ENCODE measurements around the gene GLT1D1.

GLT1D1 gene

DNA sequence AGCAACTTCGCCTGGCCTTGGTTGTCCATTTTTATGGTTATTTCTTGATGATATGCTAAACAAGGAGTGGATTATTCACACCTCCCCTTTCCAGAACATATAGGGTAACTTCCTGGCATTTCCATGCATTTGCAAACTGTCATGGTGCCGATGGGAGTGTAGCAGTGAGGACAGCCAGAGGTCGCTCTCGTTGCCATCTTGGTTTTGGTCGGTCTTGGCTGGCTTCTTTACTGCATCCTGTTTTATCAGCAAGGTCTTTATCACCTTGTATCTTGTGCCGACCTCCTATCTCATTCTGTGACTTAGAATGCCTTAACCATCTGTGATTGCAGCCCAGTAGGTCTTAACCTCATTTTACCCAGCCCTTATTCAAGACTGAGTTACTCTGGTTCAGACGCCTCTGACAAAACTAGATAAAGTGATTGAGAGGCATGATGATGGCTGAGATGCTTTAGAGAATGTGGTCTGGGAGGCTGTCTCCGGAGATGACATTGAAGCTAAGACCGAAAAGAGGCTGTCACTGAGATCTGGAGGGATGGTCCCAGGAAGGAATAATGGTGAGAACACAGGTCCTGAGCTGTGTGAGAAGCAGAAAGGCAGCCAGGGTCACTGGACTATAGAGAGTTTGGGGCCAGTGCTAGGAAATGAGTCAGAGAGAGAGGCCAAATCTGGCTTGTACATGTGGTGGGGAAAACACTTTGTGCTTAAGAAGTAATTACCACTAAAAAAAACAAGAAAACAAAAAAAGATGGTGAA lies 2.9 kb downstream of the GLT1D1 start:
- DNase-seq = peak in 1 of 3 donors; percentile 19

- DNase-seq = no peak
Observed at GRCh38 chr12:128856791-128857078, 3.5 kb downstream of the GLT1D1 start.

- peak; percentile 76 to 82 (median 82) for DNase-seq
Observed at GRCh38 chr12:128857133-128857763, 4.0 kb downstream of the GLT1D1 start.

DNA sequence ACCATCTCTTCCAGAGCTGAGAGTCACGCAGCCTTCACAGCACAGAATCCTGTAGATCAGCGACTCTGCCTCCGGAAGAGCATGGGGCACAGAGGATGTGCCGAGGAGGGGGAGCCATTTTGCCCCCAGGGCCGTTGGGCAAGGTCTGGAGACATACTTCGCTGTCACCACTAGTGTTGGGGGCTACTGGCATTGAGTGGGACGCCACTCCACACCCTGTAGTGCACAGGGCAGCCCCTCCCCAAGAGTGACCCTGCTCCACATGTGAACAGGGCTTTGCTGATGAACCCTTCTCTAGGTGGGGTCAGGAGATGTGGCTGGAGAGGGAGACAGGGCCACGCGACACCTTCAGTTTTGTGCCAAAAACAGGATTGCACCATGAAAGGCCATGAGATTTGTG lies 6.0 kb downstream of the GLT1D1 start:
- DNase-seq = no peak

DNA sequence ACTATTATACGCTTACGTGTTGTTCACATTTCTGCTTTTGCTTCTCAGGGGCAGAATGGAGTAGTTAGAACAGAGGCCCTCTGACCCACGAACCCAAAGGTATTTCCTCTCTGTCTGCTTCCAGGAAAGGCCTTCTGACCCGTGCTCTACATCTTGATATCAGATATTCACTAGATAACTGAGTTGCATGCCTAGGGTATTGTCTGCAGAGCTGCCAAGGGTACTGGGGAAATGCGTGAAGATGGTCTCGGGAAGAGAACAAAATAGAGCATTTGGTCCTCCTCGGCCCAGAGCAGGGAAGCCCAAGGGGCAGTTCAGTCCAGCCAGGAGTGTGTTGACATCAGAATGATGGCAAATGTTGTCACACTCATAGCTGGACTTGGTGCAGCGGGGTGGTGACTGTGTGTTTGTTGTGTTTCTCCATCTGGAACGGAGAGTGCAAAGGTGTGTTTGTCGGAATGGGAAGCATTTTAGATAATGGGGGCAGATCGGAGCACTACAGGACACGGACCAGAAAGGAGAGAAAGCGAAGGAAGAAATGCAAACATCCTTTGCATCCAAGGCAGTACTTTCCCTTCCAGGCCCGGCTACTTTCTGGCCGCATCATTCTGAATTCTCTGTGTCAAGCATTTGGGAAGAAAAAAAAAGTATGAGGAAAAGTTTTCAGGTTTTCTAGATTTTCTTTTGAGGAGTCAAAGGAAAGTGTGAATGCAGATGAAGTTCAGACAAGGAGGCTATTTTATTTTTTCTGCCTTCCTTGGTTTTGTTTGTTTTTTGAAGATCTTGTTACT lies 8.1 kb downstream of the GLT1D1 start:
- DNase-seq = no peak

GRCh38 chr12:128863957-128864356 lies 10.7 kb downstream of the GLT1D1 start:
- DNase-seq = no peak

GRCh38 chr12:128864516-128865186 lies 11.4 kb downstream of the GLT1D1 start:
- DNase-seq = no peak

DNA sequence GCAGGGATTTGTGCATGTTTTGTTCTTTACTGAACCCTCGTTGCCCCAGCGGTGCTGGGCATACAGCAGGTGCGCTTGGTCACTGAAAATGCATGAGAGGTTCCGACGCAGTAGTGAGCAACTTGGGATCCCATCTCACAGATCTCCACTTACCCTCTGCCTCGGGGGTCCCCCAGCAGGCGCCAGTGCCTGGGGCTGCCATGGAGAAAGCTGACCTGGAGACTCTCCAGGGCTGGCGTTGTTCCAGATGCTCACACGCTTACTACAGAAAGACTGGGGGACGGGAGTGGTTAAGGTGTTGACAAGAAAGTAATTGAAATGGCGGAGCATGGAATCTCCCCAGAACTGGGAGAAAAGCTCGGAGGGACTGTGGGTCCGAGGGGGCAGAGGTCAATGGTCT lies 14.2 kb downstream of the GLT1D1 start:
- DNase-seq = no peak

DNA sequence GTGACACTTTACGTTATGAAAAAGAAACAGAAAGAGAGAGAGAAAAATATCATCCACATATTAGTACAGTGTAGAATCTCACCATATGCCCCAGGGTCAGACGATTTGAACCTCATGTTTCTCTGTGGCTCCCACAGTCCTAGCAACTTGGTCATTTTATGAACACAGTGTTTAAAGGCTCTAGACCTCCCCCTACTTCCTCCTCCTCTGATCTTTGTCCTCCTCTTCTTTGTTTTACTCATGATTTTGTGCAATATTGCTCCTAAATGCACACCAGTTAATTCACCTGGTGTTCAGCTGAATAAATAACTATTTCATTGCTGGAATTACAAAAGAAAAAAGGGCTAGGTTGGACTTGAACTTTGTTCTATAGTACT lies 18.2 kb downstream of the GLT1D1 start:
- DNase-seq = no peak

GRCh38 chr12:128872303-128872702 lies 19.0 kb downstream of the GLT1D1 start:
- DNase-seq = peak in 1 of 3 donors; percentile 13

GRCh38 chr12:128876559-128876958 lies 23.3 kb downstream of the GLT1D1 start:
- no peak for DNase-seq

GRCh38 chr12:128879898-128880764 lies 26.9 kb downstream of the GLT1D1 start:
- no peak for DNase-seq

- no peak for DNase-seq
Observed at GRCh38 chr12:128891856-128892255, 38.6 kb downstream of the GLT1D1 start.

GRCh38 chr12:128903236-128903635 lies 50.0 kb downstream of the GLT1D1 start:
- no peak for DNase-seq

DNA sequence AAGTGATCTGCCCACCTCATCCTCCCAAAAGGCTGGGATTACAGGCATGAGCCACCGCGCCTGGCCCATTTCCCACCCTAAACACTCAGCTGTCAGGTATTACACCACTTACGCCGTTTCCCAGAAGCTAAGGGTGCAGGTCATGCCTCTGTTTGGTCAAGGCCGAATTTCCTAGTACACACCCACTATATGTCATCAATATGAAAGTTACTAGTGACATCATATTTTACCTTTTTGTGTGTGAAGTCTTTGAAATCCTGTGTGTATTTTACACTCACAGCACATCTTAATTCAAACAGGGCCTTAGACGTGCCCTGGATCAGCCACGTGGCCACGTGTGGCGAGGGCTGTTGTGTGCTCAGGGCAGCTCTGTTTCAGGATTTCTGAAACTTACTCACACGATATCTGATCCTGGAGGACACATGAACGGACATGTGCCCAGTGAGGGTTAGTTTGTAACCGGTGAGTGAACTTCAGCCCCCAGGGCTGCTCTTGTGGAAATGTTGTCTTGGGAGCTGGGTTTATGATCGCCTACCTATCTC lies 51.8 kb downstream of the GLT1D1 start:
- no peak for DNase-seq

- no peak for DNase-seq
Observed at GRCh38 chr12:128906485-128907137, 53.3 kb downstream of the GLT1D1 start.

GRCh38 chr12:128908254-128908653 lies 55.0 kb downstream of the GLT1D1 start:
- DNase-seq = no peak

DNA sequence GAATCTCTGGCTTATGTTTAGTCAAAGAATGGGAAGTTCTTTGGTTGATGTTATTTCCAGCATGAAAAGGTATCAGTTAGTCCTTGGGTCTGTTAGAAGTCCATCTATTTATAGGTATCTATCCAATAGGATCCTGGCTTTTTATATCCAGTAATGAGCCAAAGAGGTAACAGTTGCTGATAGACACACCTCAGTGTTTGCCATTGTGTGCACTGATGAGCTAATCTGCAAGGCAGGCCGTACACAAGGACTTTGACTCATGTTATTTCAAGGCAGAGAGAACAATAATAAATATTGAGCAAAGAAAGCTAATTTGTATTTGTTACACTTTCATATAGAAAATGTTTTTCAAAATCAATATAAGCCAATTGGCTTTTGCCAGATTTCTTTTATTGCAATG lies 56.4 kb downstream of the GLT1D1 start:
- DNase-seq = no peak

- no peak for DNase-seq
Observed at GRCh38 chr12:128910629-128911028, 57.4 kb downstream of the GLT1D1 start.

- peak in 2 of 3 donors; percentile 12 to 33 for DNase-seq
Observed at GRCh38 chr12:128911861-128912260, 58.6 kb downstream of the GLT1D1 start.

DNA sequence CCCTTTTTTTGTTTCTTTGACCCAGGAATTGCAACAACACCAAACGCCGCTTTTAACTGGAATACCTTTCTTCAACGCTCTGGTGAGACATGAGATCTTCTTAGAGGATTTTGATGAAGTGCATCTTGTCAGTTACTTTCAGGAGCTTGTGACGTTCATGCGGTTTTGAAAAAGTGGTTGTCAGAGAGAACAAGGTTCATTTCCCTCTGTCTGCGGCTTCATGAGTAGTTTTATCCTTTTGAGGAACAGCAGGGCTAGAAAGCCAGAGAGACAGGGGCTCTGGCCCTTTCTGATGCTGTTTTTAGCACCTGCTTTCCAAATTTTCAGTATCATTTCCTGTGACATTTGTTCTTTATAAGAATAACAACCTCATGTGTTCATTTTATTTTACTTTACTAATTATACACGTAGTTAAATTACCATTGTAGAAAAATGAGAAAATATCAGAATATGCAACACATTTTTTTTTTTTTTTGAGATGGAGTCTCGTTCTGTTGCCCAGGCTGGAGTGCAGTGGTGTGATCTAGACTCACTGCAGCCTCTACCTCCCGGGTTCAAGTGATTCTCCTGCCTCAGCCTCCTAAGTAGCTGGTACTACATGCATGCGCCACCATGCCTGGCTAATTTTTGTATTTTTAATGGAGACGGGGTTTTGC lies 61.8 kb downstream of the GLT1D1 start:
- DNase-seq = peak; percentile 61 to 84 (median 77)
